ENCODE data around the gene C2orf49. TPM values are rescaled to one million over a fixed set of nuclear protein-coding genes. Genes with fewer than 3 reads are reported as not detected.

C2orf49 gene
- total and polyA plus RNA-seq, 2 of the 8 experiments (the other 6 are each of a cell fraction or from before 2014, with no cell fraction given) = 5.6 to 19.9 TPM

DNA sequence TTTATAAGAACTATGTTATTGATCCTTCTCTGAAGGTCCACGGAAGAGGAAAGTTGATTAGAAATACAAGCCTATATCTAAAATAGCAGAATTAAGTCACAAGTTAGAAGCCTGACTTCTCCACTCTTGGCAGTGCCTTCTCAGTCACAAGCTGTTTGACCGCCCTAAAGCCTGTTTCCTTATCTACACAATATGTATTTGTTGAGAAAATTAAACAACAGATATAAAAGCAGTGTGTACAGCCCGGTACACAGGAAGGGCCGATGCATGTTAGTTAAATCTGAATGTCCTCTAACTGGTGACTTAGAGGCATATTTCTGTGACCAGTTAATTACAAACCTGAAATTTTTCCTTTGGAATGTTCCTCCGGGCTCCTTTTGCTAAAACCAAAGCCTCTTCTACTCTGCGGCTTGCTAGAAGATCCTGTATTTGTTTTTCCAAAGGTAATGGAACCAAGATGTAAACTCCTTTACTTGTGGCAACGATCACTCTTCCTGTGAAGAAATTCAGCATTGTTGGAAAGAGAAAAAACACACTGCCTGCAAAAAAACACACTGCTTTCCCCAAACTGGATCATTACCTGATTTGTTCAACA is 41.2 kb upstream of the C2orf49 start (continued):
- TF ChIP-seq, protein P1, sequence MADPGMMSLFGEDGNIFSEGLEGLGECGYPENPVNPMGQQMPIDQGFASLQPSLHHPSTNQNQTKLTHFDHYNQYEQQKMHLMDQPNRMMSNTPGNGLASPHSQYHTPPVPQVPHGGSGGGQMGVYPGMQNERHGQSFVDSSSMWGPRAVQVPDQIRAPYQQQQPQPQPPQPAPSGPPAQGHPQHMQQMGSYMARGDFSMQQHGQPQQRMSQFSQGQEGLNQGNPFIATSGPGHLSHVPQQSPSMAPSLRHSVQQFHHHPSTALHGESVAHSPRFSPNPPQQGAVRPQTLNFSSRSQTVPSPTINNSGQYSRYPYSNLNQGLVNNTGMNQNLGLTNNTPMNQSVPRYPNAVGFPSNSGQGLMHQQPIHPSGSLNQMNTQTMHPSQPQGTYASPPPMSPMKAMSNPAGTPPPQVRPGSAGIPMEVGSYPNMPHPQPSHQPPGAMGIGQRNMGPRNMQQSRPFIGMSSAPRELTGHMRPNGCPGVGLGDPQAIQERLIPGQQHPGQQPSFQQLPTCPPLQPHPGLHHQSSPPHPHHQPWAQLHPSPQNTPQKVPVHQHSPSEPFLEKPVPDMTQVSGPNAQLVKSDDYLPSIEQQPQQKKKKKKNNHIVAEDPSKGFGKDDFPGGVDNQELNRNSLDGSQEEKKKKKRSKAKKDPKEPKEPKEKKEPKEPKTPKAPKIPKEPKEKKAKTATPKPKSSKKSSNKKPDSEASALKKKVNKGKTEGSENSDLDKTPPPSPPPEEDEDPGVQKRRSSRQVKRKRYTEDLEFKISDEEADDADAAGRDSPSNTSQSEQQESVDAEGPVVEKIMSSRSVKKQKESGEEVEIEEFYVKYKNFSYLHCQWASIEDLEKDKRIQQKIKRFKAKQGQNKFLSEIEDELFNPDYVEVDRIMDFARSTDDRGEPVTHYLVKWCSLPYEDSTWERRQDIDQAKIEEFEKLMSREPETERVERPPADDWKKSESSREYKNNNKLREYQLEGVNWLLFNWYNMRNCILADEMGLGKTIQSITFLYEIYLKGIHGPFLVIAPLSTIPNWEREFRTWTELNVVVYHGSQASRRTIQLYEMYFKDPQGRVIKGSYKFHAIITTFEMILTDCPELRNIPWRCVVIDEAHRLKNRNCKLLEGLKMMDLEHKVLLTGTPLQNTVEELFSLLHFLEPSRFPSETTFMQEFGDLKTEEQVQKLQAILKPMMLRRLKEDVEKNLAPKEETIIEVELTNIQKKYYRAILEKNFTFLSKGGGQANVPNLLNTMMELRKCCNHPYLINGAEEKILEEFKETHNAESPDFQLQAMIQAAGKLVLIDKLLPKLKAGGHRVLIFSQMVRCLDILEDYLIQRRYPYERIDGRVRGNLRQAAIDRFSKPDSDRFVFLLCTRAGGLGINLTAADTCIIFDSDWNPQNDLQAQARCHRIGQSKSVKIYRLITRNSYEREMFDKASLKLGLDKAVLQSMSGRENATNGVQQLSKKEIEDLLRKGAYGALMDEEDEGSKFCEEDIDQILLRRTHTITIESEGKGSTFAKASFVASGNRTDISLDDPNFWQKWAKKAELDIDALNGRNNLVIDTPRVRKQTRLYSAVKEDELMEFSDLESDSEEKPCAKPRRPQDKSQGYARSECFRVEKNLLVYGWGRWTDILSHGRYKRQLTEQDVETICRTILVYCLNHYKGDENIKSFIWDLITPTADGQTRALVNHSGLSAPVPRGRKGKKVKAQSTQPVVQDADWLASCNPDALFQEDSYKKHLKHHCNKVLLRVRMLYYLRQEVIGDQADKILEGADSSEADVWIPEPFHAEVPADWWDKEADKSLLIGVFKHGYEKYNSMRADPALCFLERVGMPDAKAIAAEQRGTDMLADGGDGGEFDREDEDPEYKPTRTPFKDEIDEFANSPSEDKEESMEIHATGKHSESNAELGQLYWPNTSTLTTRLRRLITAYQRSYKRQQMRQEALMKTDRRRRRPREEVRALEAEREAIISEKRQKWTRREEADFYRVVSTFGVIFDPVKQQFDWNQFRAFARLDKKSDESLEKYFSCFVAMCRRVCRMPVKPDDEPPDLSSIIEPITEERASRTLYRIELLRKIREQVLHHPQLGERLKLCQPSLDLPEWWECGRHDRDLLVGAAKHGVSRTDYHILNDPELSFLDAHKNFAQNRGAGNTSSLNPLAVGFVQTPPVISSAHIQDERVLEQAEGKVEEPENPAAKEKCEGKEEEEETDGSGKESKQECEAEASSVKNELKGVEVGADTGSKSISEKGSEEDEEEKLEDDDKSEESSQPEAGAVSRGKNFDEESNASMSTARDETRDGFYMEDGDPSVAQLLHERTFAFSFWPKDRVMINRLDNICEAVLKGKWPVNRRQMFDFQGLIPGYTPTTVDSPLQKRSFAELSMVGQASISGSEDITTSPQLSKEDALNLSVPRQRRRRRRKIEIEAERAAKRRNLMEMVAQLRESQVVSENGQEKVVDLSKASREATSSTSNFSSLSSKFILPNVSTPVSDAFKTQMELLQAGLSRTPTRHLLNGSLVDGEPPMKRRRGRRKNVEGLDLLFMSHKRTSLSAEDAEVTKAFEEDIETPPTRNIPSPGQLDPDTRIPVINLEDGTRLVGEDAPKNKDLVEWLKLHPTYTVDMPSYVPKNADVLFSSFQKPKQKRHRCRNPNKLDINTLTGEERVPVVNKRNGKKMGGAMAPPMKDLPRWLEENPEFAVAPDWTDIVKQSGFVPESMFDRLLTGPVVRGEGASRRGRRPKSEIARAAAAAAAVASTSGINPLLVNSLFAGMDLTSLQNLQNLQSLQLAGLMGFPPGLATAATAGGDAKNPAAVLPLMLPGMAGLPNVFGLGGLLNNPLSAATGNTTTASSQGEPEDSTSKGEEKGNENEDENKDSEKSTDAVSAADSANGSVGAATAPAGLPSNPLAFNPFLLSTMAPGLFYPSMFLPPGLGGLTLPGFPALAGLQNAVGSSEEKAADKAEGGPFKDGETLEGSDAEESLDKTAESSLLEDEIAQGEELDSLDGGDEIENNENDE (IDR thresholded peaks at IDR 0.05; ENCODE audit: insufficient replicate concordance, low read length) = no peak
- TF ChIP-seq SAP30 (IDR thresholded peaks at IDR 0.05; ENCODE audit: insufficient read depth, insufficient replicate concordance, low read length) = no peak

Measured in H1 (cell line).